ENCODE measurements around the gene PRR30. TPM values are rescaled to one million over a fixed set of nuclear protein-coding genes. Genes with fewer than 3 reads are reported as not detected.
"Not testable (repeated sequence)": the region's sequence is repeated elsewhere in the genome, so short reads cannot be mapped to it uniquely, and the experiment has no call there.

The PRR30 gene
- polyA plus RNA-seq, 1 experiment: not detected

- POLR2A ChIA-PET: interaction anchor here (0.6 kb wide), 1 partner anchor 70 kb away, joined by 7 read pairs; no protein-coding TSS in a partner anchor
Measured at GRCh38 chr2:27179344-27180000, 40.3 kb upstream of the PRR30 start.

GRCh38 chr2:27178469-27178868 lies 39.3 kb upstream of the PRR30 start:
- H3K36me3 ChIP-seq (ENCODE audit: control insufficient read depth, insufficient read depth, low read length): no peaks in the 10 kb centered on the region
- ChIA-PET POLR2A (no interaction called here), CTCF (interaction anchor here (1.6 to 2.9 kb wide), 2 partner anchors 8 to 11 kb away, joined by 3 to 12 read pairs; no protein-coding TSS in a partner anchor)
- no peak overlapping the region for H3K4me3 ChIP-seq (ENCODE audit: low read depth, low read length)
- peaks cover 14% of the 10 kb centered on the region for H3K27me3 ChIP-seq (ENCODE audit: control insufficient read depth, insufficient read depth, low read length)
- TF ChIP-seq CTCF (IDR thresholded peaks at IDR 0.05; ENCODE audit: insufficient read depth, low read depth, low read length): no peak
- no peak for DNase-seq (ENCODE audit: low read depth)

More at GRCh38 chr2:27179344-27180000, 40.3 kb upstream of the PRR30 start:
- Histone ChIP-seq H3K27me3 (ENCODE audit: control insufficient read depth, insufficient read depth, low read length) (peaks cover 10% of the 10 kb centered on the region), H3K36me3 (ENCODE audit: control insufficient read depth, insufficient read depth, low read length) (no peaks in the 10 kb centered on the region), H3K4me3 (ENCODE audit: low read depth, low read length) (no peak overlapping the region)
- TF ChIP-seq CTCF (IDR thresholded peaks at IDR 0.05; ENCODE audit: insufficient read depth, low read depth, low read length): no peak
- CTCF ChIA-PET: interaction anchor here (0.6 to 2.9 kb wide), 2 partner anchors 9 to 10 kb away, joined by 3 to 12 read pairs; no protein-coding TSS in a partner anchor
- no peak for DNase-seq (ENCODE audit: low read depth)

GRCh38 chr2:27177441-27178351 lies 38.5 kb upstream of the PRR30 start:
- CTCF ChIA-PET: interaction anchor here (1.6 to 2.9 kb wide), 2 partner anchors 8 to 10 kb away, joined by 3 to 12 read pairs; no protein-coding TSS in a partner anchor
- POLR2A ChIA-PET: no interaction called here
- no peak for DNase-seq (ENCODE audit: low read depth)
- Histone ChIP-seq H3K36me3 (ENCODE audit: control insufficient read depth, insufficient read depth, low read length) (no peaks in the 10 kb centered on the region), H3K27me3 (ENCODE audit: control insufficient read depth, insufficient read depth, low read length) (peaks cover 18% of the 10 kb centered on the region), H3K4me3 (ENCODE audit: low read depth, low read length) (no peak overlapping the region)
- TF ChIP-seq CTCF (IDR thresholded peaks at IDR 0.05; ENCODE audit: insufficient read depth, low read depth, low read length): no peak

- CTCF ChIA-PET: interaction anchor here (0.8 to 1.3 kb wide), 3 partner anchors 16 to 128 kb away, joined by 3 to 4 read pairs (median 4); no protein-coding TSS in a partner anchor
- H3K4me3 ChIP-seq (ENCODE audit: low read depth, low read length); H3K36me3 ChIP-seq (ENCODE audit: control insufficient read depth, insufficient read depth, low read length); DNase-seq (ENCODE audit: low read depth); POLR2A ChIA-PET: not testable (repeated sequence)
- peaks cover 25% of the 10 kb centered on the region for H3K27me3 ChIP-seq (ENCODE audit: control insufficient read depth, insufficient read depth, low read length)
Measured at GRCh38 chr2:27175781-27176180, 36.6 kb upstream of the PRR30 start.

- Histone ChIP-seq H3K4me3 (ENCODE audit: low read depth, low read length) (no peak overlapping the region), H3K36me3 (ENCODE audit: control insufficient read depth, insufficient read depth, low read length) (no peaks in the 10 kb centered on the region), H3K27me3 (ENCODE audit: control insufficient read depth, insufficient read depth, low read length) (peaks cover 26% of the 10 kb centered on the region)
- no peak for TF ChIP-seq CTCF (IDR thresholded peaks at IDR 0.05; ENCODE audit: insufficient read depth, low read depth, low read length)
- ChIA-PET POLR2A (no interaction called here), CTCF (interaction anchor here (1.2 to 1.3 kb wide), 3 partner anchors 16 to 128 kb away, joined by 3 to 4 read pairs (median 4); no protein-coding TSS in a partner anchor)
- DNase-seq (ENCODE audit: low read depth): no peak
Measured at GRCh38 chr2:27175330-27175729, 36.1 kb upstream of the PRR30 start.
